HG03097 (cell line): Measurements from ENCODE around the gene KRT86.
"Not testable (repeated sequence)": the region's sequence is repeated elsewhere in the genome, so short reads cannot be mapped to it uniquely, and the experiment has no call there.

ENCODE experiments used
- ATAC-seq: cut with Tn5 transposase; IDR thresholded peaks from one replicate; pipeline ENCODE4 v1.9.1; 2021; ENCODE audit not compliant: unreplicated experiment, low FRiP score

KRT86 gene

DNA sequence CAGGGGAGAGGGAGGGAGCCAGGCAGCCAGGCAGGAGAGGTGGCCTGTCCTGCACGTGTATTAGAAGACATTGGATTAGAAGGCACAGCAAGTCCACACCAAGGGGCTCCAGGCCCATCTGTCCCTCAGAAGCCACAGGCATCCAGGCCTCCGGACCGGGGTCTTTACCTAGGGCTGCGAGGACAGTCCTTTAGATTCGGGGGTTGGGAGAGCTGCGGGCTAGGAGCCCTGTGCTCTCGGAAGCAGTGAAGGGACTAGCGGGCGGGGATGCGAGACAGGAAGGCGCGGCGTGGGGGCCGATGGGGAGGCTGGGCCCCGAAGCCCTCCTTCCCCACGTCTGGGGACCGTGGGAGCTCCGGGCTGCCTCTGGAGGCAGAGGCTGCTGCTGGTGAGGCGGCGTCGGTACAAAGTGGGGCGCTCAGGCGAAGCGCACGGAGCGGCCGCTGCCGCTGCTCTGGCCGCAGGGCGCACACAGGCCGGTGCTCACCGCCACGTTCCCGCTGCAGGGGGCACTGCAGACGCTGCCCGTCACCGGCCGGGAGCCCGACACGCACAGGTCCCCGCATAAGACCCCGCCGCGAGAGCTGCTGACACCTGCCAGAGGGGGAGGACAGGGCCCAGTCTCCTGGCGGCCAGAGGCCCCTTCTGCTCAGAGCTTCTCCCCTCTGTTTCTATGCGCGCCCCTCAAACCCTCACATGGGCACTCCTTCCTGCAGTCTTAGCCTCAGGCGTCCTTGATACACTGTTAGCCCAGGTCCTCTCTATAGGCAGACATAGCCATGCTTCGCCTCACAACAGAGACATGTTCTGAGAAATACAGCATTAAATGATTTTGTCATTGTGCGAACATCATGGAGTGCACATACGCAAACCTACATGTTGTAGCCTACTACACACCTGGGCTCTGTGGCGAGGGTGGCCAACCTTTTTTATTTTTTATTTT lies 24.1 kb upstream of the KRT86 start:
- ATAC-seq, result no peak

DNA sequence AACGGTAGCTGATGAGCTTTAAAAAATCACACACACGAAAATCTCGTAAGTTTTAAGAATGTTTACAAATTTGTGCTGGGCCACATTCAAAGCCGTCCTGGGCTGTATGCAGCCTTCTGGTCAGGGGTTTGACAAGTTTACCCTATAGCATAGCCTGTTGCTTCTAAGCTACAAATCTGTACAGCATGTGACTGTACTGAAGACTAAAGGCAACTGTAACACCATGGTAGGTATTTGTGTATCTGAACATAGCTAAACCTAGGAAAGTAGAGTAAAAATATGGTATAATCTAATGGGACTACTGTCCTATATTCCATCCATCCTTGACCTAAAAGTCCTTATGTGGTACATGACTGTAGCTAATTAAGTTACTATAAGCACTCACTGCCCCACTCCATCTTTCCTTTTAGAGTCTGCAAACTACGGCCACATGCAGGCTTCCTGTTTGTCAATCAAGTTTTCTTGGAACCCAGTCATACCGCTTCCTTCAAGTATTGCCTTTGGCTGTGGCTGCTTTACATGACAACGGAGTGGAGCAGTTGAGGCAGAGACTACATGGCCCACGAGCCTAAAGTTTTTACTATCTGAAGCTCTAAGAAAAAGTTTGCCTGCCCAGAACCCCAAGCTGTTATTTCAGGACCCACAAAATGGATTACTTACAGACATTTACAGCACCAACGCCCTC lies 22.9 kb upstream of the KRT86 start:
- no peak for ATAC-seq

DNA sequence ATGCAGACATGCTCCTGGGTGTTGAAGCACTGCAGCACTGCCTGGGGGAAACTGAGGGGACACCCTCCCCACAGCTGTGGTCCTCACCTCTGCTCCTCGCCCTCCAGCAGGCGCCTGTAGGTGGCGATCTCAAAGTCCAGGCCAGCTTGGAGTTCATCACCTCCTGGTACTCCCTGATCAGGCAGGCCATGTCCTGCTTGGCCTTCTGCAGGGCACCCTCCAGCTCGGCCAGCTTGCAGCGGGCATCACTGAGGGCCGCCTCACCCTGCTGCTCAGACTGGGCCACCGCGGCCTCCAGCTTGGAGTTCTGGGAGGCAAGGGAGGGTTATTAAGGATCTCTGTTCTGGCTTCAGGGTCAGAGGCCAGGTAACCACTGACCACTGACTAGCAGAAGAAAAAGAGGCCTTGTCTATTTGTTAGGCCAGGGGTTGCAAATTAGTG lies 22.2 kb upstream of the KRT86 start:
- not testable (repeated sequence) for ATAC-seq

- no peak for ATAC-seq
Measured at GRCh38 chr12:52252728-52253343, 21.6 kb upstream of the KRT86 start.

DNA sequence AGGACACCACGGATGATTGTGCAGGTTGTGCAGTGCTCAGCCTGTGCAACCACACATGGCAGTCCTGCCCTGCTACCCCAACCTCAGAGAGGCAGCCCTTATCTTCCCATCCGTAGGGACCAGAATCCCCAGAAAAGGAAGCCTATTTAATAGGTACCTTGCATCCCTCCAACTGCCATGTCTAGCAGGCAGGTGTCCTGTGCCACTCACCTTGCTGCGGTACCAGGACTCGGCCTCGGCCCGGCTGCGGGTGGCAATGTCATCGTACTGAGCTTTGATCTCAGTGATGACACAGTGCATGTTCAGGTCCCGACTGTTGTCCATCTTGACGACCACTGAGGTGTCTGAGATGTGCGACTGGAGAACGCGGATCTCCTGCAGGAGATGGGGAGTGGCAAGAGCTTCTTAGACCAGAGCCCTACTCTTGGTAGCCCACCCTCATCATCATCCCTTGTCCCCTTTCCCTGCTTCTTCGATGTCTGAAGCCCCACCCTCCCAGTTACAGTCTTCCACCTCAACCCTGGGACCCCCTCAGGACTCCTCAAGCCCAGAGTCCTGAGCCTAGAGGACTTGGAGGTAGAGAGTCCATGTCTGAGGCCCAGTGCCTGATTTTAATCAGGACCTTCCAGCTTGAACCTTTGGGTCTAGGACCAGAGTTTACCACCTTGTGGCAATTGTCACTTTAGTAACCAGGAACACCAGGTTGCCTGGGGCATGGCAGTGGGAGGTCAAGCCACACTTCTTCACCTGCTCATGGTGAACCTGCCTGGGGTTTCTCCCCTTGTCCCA lies 20.9 kb upstream of the KRT86 start:
- no peak for ATAC-seq

GRCh38 chr12:52254180-52254964 lies 20.1 kb upstream of the KRT86 start:
- no peak for ATAC-seq

- no peak for ATAC-seq
Measured at GRCh38 chr12:52254965-52255751, 19.3 kb upstream of the KRT86 start.

- ATAC-seq, result no peak
Measured at GRCh38 chr12:52255926-52256583, 18.4 kb upstream of the KRT86 start.

- no peak for ATAC-seq
Measured at GRCh38 chr12:52256584-52256935, 17.9 kb upstream of the KRT86 start.

GRCh38 chr12:52257074-52257551 lies 17.3 kb upstream of the KRT86 start:
- ATAC-seq, result no peak

DNA sequence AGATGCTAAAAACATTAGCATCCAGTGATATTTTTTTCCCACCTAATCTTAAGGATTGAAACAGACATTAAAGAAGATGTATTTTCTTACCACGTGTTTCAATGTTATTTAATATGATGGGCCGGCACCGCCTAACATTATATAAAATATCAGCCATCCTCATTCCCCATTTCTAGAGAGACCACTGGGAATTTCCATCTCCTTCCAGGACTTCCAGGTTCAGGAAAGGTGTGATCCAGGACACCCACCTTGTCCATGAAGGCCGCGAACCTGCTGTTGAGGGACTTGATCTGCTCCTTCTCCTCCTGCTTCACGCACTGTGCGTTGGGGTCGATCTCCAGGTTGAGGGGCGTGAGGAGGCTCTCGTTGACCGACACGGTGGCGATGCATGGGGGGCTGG lies 16.5 kb upstream of the KRT86 start:
- ATAC-seq, result not testable (repeated sequence)

GRCh38 chr12:52258335-52258901 lies 16.0 kb upstream of the KRT86 start:
- ATAC-seq, result no peak

- ATAC-seq, result no peak
Measured at GRCh38 chr12:52259657-52260243, 14.7 kb upstream of the KRT86 start.

- no peak for ATAC-seq
Measured at GRCh38 chr12:52260361-52261207, 13.9 kb upstream of the KRT86 start.

GRCh38 chr12:52261208-52261484 lies 13.3 kb upstream of the KRT86 start:
- no peak for ATAC-seq

- no peak for ATAC-seq
Measured at GRCh38 chr12:52262286-52262685, 12.2 kb upstream of the KRT86 start.
